H9 (cell line): ENCODE results near the gene RAB4B. TPM values are rescaled to one million over a fixed set of nuclear protein-coding genes. Genes with fewer than 3 reads are reported as not detected.

Experiments used
- DNase-seq: peaks from one replicate; pipeline ENCODE4 v3.0.0-alpha.2; 2017
- H2AFZ ChIP-seq: one replicate; pipeline ENCODE4 v1.6.1; 2013; ENCODE audit warnings: mild to moderate bottlenecking, low read length, control low read depth, moderate library complexity
- H2AK5ac ChIP-seq: 2 replicates; pipeline ENCODE4 v1.6.1; 2013; ENCODE audit warnings: low read length, control low read depth, mixed read lengths; ENCODE audit not compliant: insufficient read length
- H2BK120ac ChIP-seq: one replicate; pipeline ENCODE4 v1.6.1; 2013; ENCODE audit warnings: low read depth, mild to moderate bottlenecking, low read length, control low read depth, inconsistent platforms; ENCODE audit not compliant: poor library complexity, severe bottlenecking
- H2BK12ac ChIP-seq: 2 replicates; pipeline ENCODE4 v1.6.1; 2013; ENCODE audit warnings: low read length, control low read depth, mixed read lengths, low read depth; ENCODE audit not compliant: insufficient read length
- H2BK15ac ChIP-seq: 2 replicates; pipeline ENCODE4 v1.6.1; 2013; ENCODE audit warnings: low read depth, low read length, control low read depth
- H2BK20ac ChIP-seq: one replicate; pipeline ENCODE4 v1.6.1; 2013; ENCODE audit warnings: low read depth, mild to moderate bottlenecking, low read length, control low read depth, inconsistent platforms; ENCODE audit not compliant: poor library complexity, severe bottlenecking
- H2BK5ac ChIP-seq: 2 replicates; pipeline ENCODE4 v1.6.1; 2013; ENCODE audit warnings: low read length, control low read depth, mixed read lengths; ENCODE audit not compliant: insufficient read length
- H3K14ac ChIP-seq: 2 replicates; pipeline ENCODE4 v1.6.1; 2013; ENCODE audit warnings: low read length, control low read depth; ENCODE audit not compliant: insufficient read depth
- H3K18ac ChIP-seq: 2 replicates; pipeline ENCODE4 v1.6.1; 2013; ENCODE audit warnings: low read depth, mild to moderate bottlenecking, mixed read lengths, low read length, control low read depth; ENCODE audit not compliant: insufficient read length
- H3K23ac ChIP-seq: 2 replicates; pipeline ENCODE4 v1.6.1; 2013; ENCODE audit warnings: low read length, control low read depth, mixed read lengths, low read depth; ENCODE audit not compliant: insufficient read length
- H3K23me2 ChIP-seq: 2 replicates; pipeline ENCODE4 v1.6.1; 2013; ENCODE audit warnings: low read depth, mild to moderate bottlenecking, mixed read lengths, low read length, control low read depth; ENCODE audit not compliant: insufficient read length, poor library complexity, severe bottlenecking
- H3K27ac ChIP-seq: 2 replicates; pipeline ENCODE4 v1.5.1; 2013; ENCODE audit warnings: low read length, control low read depth, mixed read lengths, low read depth; ENCODE audit not compliant: insufficient read length
- H3K27me3 ChIP-seq: 2 replicates; pipeline ENCODE4 v1.6.1; 2013; ENCODE audit warnings: low read length, control low read depth, inconsistent platforms; ENCODE audit not compliant: insufficient read depth
- H3K4ac ChIP-seq: 2 replicates; pipeline ENCODE4 v1.6.1; 2013; ENCODE audit warnings: low read depth, mild to moderate bottlenecking, control low read depth, inconsistent platforms, low read length, moderate library complexity
- H3K4me1 ChIP-seq: 2 replicates; pipeline ENCODE4 v1.6.1; 2013; ENCODE audit warnings: low read length, control low read depth, inconsistent platforms; ENCODE audit not compliant: insufficient read depth
- H3K4me2 ChIP-seq: 2 replicates; pipeline ENCODE4 v1.6.1; 2013; ENCODE audit warnings: low read length, control low read depth, mixed read lengths; ENCODE audit not compliant: insufficient read length, insufficient read depth
- H3K56ac ChIP-seq: 2 replicates; pipeline ENCODE4 v1.6.1; 2013; ENCODE audit warnings: low read depth, mild to moderate bottlenecking, mixed read lengths, low read length, control low read depth; ENCODE audit not compliant: insufficient read length
- H3K79me1 ChIP-seq: 2 replicates; pipeline ENCODE4 v1.6.1; 2013; ENCODE audit warnings: low read depth, mild to moderate bottlenecking, moderate library complexity, low read length, control low read depth, inconsistent platforms; ENCODE audit not compliant: insufficient read depth, poor library complexity, severe bottlenecking
- H3K79me2 ChIP-seq: 2 replicates; pipeline ENCODE4 v1.6.1; 2013; ENCODE audit warnings: low read length, control low read depth, inconsistent platforms; ENCODE audit not compliant: insufficient read depth
- H3K9ac ChIP-seq: 2 replicates; pipeline ENCODE4 v1.6.1; 2013; ENCODE audit warnings: low read length, control low read depth, mixed read lengths; ENCODE audit not compliant: insufficient read length; ENCODE audit errors: extremely low read depth
- H3K9me3 ChIP-seq: one replicate; pipeline ENCODE4 v1.6.1; 2013; ENCODE audit warnings: low read depth, low read length, inconsistent platforms; ENCODE audit not compliant: control insufficient read depth
- H3T11ph ChIP-seq: one replicate; pipeline ENCODE4 v1.6.1; 2013; ENCODE audit warnings: mild to moderate bottlenecking, low read length, control low read depth, inconsistent platforms
- H4K20me1 ChIP-seq: one replicate; pipeline ENCODE4 v1.6.1; 2013; ENCODE audit not compliant: control insufficient read depth, insufficient read length, insufficient read depth
- H4K5ac ChIP-seq: 2 replicates; pipeline ENCODE4 v1.6.1; 2013; ENCODE audit warnings: low read depth, mild to moderate bottlenecking, mixed read lengths, low read length, control low read depth; ENCODE audit not compliant: insufficient read length
- H4K8ac ChIP-seq: replicated peaks from 2 replicates; pipeline ENCODE4 v1.6.1; 2013; ENCODE audit warnings: low read length, control low read depth, mixed read lengths, low read depth; ENCODE audit not compliant: insufficient read length
- H4K91ac ChIP-seq: 2 replicates; pipeline ENCODE4 v1.6.1; 2013; ENCODE audit warnings: low read depth, mild to moderate bottlenecking, moderate library complexity, mixed read lengths, low read length, control low read depth; ENCODE audit not compliant: insufficient read length
- H3K27ac Mint-ChIP-seq, 3 experiments: 2 replicates in 2 of 3; 3 replicates in 1 of 3; pipeline ENCODE4 v1.8.0; 2020 to 2021; ENCODE audit warnings: mixed read lengths in 3 of 3, mild to moderate bottlenecking in 1 of 3, moderate library complexity in 1 of 3
- H3K27me3 Mint-ChIP-seq: 2 replicates; pipeline ENCODE4 v1.8.0; 2021; ENCODE audit warnings: low read depth, mild to moderate bottlenecking, moderate library complexity, mixed read lengths
- H3K36me3 Mint-ChIP-seq, 3 experiments: 2 replicates in 2 of 3; 3 replicates in 1 of 3; pipeline ENCODE4 v1.8.0; 2020 to 2021; ENCODE audit warnings: low read depth in 3 of 3, mixed read lengths in 3 of 3; ENCODE audit not compliant: insufficient read depth in 1 of 3
- H3K4me1 Mint-ChIP-seq, 2 experiments: 2 replicates each; pipeline ENCODE4 v1.8.0; 2020; ENCODE audit warnings: mixed read lengths in 2 of 2
- H3K4me3 Mint-ChIP-seq, 2 experiments: 2 replicates in 1 of 2; 3 replicates in 1 of 2; pipeline ENCODE4 v1.8.0; 2020 to 2021; ENCODE audit warnings: mild to moderate bottlenecking in 2 of 2, mixed read lengths in 2 of 2, moderate library complexity in 1 of 2
- H3K9me3 Mint-ChIP-seq, 2 experiments: 2 replicates in 1 of 2; 3 replicates in 1 of 2; pipeline ENCODE4 v1.8.0; 2020; ENCODE audit warnings: mild to moderate bottlenecking in 2 of 2, mixed read lengths in 2 of 2, moderate library complexity in 1 of 2
- WGBS: extraction: QIAGEN DNeasy Blood & Tissue Kit; methylation state at CpG from one replicate; pipeline ENCODE4 v1.1.7; 2013; ENCODE audit warnings: missing lambda C conversion rate, low lambda C conversion rate, mixed read lengths; ENCODE audit not compliant: insufficient read length; ENCODE audit errors: extremely low coverage; 5-methylcytosine and 5-hydroxymethylcytosine counted together
- total RNA-seq: library from RNA; stranded (reverse); gene quantifications from 2 replicates; pipeline ENCODE4 v1.2.1, GENCODE V29; 2021
- TF ChIP-seq, protein P1 (sequence below): fragments of 200-600 bp; sonication (generic); conservative IDR thresholded peaks from 3 replicates; pipeline ENCODE4 v1.8.0; 2021; ENCODE audit warnings: antibody characterized with exemption, mild to moderate bottlenecking

Gene RAB4B
- total RNA-seq, 1 experiment from 2014 or later: 26.8 TPM

- no peak for DNase-seq
- H2AFZ ChIP-seq: no peak overlapping the region
- H3K36me3 Mint-ChIP-seq: peaks cover 12 to 34% (median 18%) of the 10 kb centered on the region in 3 experiments; a peak in 6 of 7 replicates
- H3K27me3 Mint-ChIP-seq: peaks cover 35% of the 10 kb centered on the region
- no peak overlapping the region for H3K23ac ChIP-seq
- no peak overlapping the region for H4K91ac ChIP-seq
- peak overlapping the region in 2 of 3 experiments; percentile 84 to 99; a peak in 4 of 7 replicates for H3K27ac Mint-ChIP-seq
- H3T11ph ChIP-seq: no peak overlapping the region
- no peaks in the 10 kb centered on the region for H3K79me2 ChIP-seq
- no peaks in the 10 kb centered on the region for H3K9me3 Mint-ChIP-seq
- H2BK12ac ChIP-seq: no peak overlapping the region
- peaks cover 10% of the 10 kb centered on the region for H3K4me1 ChIP-seq
- H2BK120ac ChIP-seq: no peak overlapping the region
- H4K5ac ChIP-seq: no peak overlapping the region
- no peak overlapping the region for H3K9ac ChIP-seq
- H2BK5ac ChIP-seq: no peak overlapping the region
- no peak overlapping the region for H3K4ac ChIP-seq
- no peak overlapping the region for H4K8ac ChIP-seq
- no peak overlapping the region for H2AK5ac ChIP-seq
- no peak overlapping the region for H3K56ac ChIP-seq
- no peak overlapping the region for H3K14ac ChIP-seq
- peaks cover 12% of the 10 kb centered on the region for H3K23me2 ChIP-seq
- H2BK20ac ChIP-seq: no peak overlapping the region
- H3K18ac ChIP-seq: no peak overlapping the region
- H3K79me1 ChIP-seq: no peaks in the 10 kb centered on the region
- no peak overlapping the region for H3K27ac ChIP-seq
- peaks cover 49 to 57% of the 10 kb centered on the region in 2 experiments for H3K4me1 Mint-ChIP-seq
- peak overlapping the region; percentile 81 to 91 for H3K4me3 Mint-ChIP-seq
- WGBS: no CpG with 5 or more reads among the region's 14 CpGs
- no peak overlapping the region for H2BK15ac ChIP-seq
- peak overlapping the region; percentile 49 for H3K4me2 ChIP-seq
- TF ChIP-seq, protein P1, sequence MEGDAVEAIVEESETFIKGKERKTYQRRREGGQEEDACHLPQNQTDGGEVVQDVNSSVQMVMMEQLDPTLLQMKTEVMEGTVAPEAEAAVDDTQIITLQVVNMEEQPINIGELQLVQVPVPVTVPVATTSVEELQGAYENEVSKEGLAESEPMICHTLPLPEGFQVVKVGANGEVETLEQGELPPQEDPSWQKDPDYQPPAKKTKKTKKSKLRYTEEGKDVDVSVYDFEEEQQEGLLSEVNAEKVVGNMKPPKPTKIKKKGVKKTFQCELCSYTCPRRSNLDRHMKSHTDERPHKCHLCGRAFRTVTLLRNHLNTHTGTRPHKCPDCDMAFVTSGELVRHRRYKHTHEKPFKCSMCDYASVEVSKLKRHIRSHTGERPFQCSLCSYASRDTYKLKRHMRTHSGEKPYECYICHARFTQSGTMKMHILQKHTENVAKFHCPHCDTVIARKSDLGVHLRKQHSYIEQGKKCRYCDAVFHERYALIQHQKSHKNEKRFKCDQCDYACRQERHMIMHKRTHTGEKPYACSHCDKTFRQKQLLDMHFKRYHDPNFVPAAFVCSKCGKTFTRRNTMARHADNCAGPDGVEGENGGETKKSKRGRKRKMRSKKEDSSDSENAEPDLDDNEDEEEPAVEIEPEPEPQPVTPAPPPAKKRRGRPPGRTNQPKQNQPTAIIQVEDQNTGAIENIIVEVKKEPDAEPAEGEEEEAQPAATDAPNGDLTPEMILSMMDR: no peak
- 0 out of 2 replicates have a peak, but pooled peaks cover 2% of the 10 kb centered on the region for H3K27me3 ChIP-seq
- H3K9me3 ChIP-seq: no peaks in the 10 kb centered on the region
- H4K20me1 ChIP-seq: peaks cover 2% of the 10 kb centered on the region
Observed at GRCh38 chr19:40810160-40810559, 32.1 kb downstream of the RAB4B start.
